ENCODE results near the gene TRIM67. TPM values are rescaled to one million over a fixed set of nuclear protein-coding genes. Genes with fewer than 3 reads are reported as not detected.
"Not testable (repeated sequence)": the region's sequence is repeated elsewhere in the genome, so short reads cannot be mapped to it uniquely, and the experiment has no call there.

TRIM67 gene
- total RNA-seq, 1 experiment from 2014 or later: 0.08 TPM

DNA sequence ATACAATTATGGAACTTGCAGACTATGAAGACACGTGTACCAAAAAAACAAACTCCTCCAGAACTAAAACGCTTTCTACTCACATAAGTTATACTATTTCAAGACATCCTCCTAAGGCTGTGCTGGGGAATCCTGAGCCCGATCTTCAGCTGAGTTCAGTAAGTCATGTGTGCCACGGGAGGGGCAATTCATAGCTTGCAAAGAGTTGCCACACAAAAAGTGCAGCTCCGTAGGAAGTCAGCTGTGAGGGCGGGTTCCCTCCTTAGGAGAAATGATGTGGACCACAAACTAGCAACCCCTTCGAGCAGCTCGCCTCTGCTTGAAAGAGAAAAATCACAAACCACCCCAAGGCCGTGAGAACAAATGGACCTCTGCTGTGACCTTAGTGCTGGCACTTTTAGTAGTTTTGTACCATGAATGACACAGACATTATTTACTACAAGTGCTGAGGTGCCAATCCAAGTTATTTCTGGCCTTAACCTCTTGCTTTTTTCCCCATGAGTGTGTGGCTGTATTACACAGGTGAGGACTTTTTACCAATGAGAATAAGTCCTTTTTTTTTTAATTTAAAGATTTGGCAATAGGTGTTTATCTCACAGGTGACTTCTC lies 35.8 kb upstream of the TRIM67 start:
- in situ Hi-C loops (cut with HindIII; ENCODE audit: low pct_unique_long_range_greater_than_20kb, low sequenced_read_pairs): no loop called here
- Histone ChIP-seq H3K27me3 (ENCODE audit: control insufficient read depth, insufficient read depth, low read length) (no peaks in the 10 kb centered on the region), H3K36me3 (ENCODE audit: control insufficient read depth, insufficient read depth, low read length) (no peaks in the 10 kb centered on the region), H3K4me3 (ENCODE audit: low read depth in 2 of 2, low read length in 2 of 2) (no peak overlapping the region), H3K9me3 (ENCODE audit: control insufficient read depth, insufficient read depth, low read depth, low read length) (no peaks in the 10 kb centered on the region), H3K4me1 (ENCODE audit: control insufficient read depth, insufficient read depth, low read length) (no peaks in the 10 kb centered on the region), H3K27ac (ENCODE audit: low read length) (no peak overlapping the region)
- no peak for ATAC-seq
- DNase-seq (ENCODE audit: low read depth, low spot score): no peak
- intact Hi-C loops (cut with micrococcal nuclease; ENCODE audit: unreplicated experiment): no loop called here
- no peak for TF ChIP-seq REST (IDR thresholded peaks at IDR 0.05; ENCODE audit: insufficient read depth in 1 of 2, low read depth in 2 of 2, low read length in 1 of 2)
- no peak for TF ChIP-seq CTCF (IDR thresholded peaks at IDR 0.05)
- TF ChIP-seq POLR2AphosphoS5 (IDR thresholded peaks at IDR 0.05; ENCODE audit: low read depth, low read length): no peak
- TF ChIP-seq SIN3A (IDR thresholded peaks at IDR 0.05; ENCODE audit: borderline replicate concordance, insufficient read depth, low read depth, low read length): no peak
- TF ChIP-seq TCF7L2 (IDR thresholded peaks at IDR 0.05; ENCODE audit: low read depth, low read length): no peak
- ChIA-PET CTCF (no interaction called here), POLR2A (no interaction called here)
- no TSS peak for BruUV-seq (replicated peaks)

GRCh38 chr1:231127106-231127505 lies 34.8 kb upstream of the TRIM67 start:
- BruUV-seq (replicated peaks); H3K4me1 ChIP-seq (ENCODE audit: control insufficient read depth, insufficient read depth, low read length); H3K4me3 ChIP-seq (ENCODE audit: low read depth in 2 of 2, low read length in 2 of 2); intact Hi-C loops (cut with micrococcal nuclease; ENCODE audit: unreplicated experiment); DNase-seq (ENCODE audit: low read depth, low spot score); in situ Hi-C loops (cut with HindIII; ENCODE audit: low pct_unique_long_range_greater_than_20kb, low sequenced_read_pairs); H3K36me3 ChIP-seq (ENCODE audit: control insufficient read depth, insufficient read depth, low read length); H3K27ac ChIP-seq (ENCODE audit: low read length); H3K27me3 ChIP-seq (ENCODE audit: control insufficient read depth, insufficient read depth, low read length); ATAC-seq; H3K9me3 ChIP-seq (ENCODE audit: control insufficient read depth, insufficient read depth, low read depth, low read length): not testable (repeated sequence)
- ChIA-PET POLR2A (interaction anchor here (0.6 kb wide), 1 partner anchor 348 kb away, joined by 3 read pairs; no protein-coding TSS in a partner anchor), CTCF (interaction anchor here (0.6 kb wide), 1 partner anchor 72 kb away, joined by 6 read pairs; no protein-coding TSS in a partner anchor)

DNA sequence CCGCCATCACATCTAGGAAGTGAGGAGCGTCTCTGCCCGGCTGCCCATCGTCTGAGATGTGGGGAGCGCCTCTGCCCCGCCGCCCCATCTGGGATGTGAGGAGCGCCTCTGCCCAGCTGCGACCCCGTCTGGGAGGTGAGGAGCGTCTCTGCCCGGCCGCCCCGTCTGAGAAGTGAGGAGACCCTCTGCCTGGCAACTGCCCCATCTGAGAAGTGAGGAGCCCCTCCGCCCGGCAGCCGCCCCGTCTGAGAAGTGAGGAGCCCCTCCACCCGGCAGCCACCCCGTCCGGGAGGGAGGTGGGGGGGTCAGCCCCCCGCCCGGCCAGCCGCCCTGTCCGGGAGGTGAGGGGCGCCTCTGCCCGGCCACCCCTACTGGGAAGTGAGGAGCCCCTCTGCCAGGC lies 33.4 kb upstream of the TRIM67 start:
- ATAC-seq; H3K36me3 ChIP-seq (ENCODE audit: control insufficient read depth, insufficient read depth, low read length); CTCF ChIA-PET; H3K4me1 ChIP-seq (ENCODE audit: control insufficient read depth, insufficient read depth, low read length); H3K27me3 ChIP-seq (ENCODE audit: control insufficient read depth, insufficient read depth, low read length); BruUV-seq (replicated peaks); intact Hi-C loops (cut with micrococcal nuclease; ENCODE audit: unreplicated experiment); DNase-seq (ENCODE audit: low read depth, low spot score); in situ Hi-C loops (cut with HindIII; ENCODE audit: low pct_unique_long_range_greater_than_20kb, low sequenced_read_pairs); H3K4me3 ChIP-seq (ENCODE audit: low read depth in 2 of 2, low read length in 2 of 2); H3K27ac ChIP-seq (ENCODE audit: low read length); POLR2A ChIA-PET; H3K9me3 ChIP-seq (ENCODE audit: control insufficient read depth, insufficient read depth, low read depth, low read length): not testable (repeated sequence)

Measured in Panc1 (cell line).